Fibroblast of lung (primary cell): ENCODE results near the gene XKR3. TPM values are rescaled to one million over a fixed set of nuclear protein-coding genes. Genes with fewer than 3 reads are reported as not detected.
"Not testable (repeated sequence)": the region's sequence is repeated elsewhere in the genome, so short reads cannot be mapped to it uniquely, and the experiment has no call there.

Experiments used
- DNase-seq, 2 donors: peaks; one replicate each; pipeline versions ENCODE4 v3.0.0 to v3.0.0-alpha.2; 2010; ENCODE audit warnings: low read depth in 2 of 2
- H2AFZ ChIP-seq: 2 replicates; pipeline ENCODE4 v1.5.1; 2012; ENCODE audit warnings: low read length, control low read depth, inconsistent platforms
- H3K27ac ChIP-seq: 2 replicates; pipeline ENCODE4 v1.5.1; 2011; ENCODE audit warnings: low read length, control low read depth; ENCODE audit not compliant: insufficient read depth
- H3K27me3 ChIP-seq: 2 replicates; pipeline ENCODE4 v1.5.1; 2011; ENCODE audit warnings: mild to moderate bottlenecking, low read length; ENCODE audit not compliant: control insufficient read depth, insufficient read depth
- H3K36me3 ChIP-seq: 2 replicates; pipeline ENCODE4 v1.5.1; 2011; ENCODE audit warnings: low read length; ENCODE audit not compliant: control insufficient read depth, insufficient read depth
- H3K4me1 ChIP-seq: 2 replicates; pipeline ENCODE4 v1.5.1; 2011; ENCODE audit warnings: low read length; ENCODE audit not compliant: control insufficient read depth, insufficient read depth; ENCODE audit errors: extremely low read depth
- H3K4me2 ChIP-seq: 2 replicates; pipeline ENCODE4 v1.5.1; 2011; ENCODE audit warnings: low read length, control low read depth; ENCODE audit not compliant: insufficient read depth; ENCODE audit errors: extremely low read depth
- H3K4me3 ChIP-seq, 4 experiments: fragments of 200-600 bp in 1 of 4; sonication (generic) in 1 of 4; replicated peaks in 1 of 4; 2 replicates each; pipeline ENCODE4 v1.5.1; 2011 to 2016; ENCODE audit warnings: low read length in 4 of 4, low read depth in 3 of 4, mild to moderate bottlenecking in 3 of 4, control low read depth in 2 of 4, inconsistent platforms in 1 of 4, mixed read lengths in 1 of 4; ENCODE audit not compliant: insufficient read depth in 1 of 4; ENCODE audit errors: control extremely low read depth in 1 of 4
- H3K79me2 ChIP-seq: 2 replicates; pipeline ENCODE4 v1.5.1; 2012; ENCODE audit warnings: mild to moderate bottlenecking, low read length, inconsistent platforms; ENCODE audit not compliant: control insufficient read depth, insufficient read depth
- H3K9ac ChIP-seq: 2 replicates; pipeline ENCODE4 v1.5.1; 2011; ENCODE audit warnings: mild to moderate bottlenecking, low read length, control low read depth; ENCODE audit not compliant: insufficient read depth
- H3K9me3 ChIP-seq: 2 replicates; pipeline ENCODE4 v1.5.1; 2012; ENCODE audit warnings: low read depth, low read length; ENCODE audit not compliant: control insufficient read depth, insufficient read depth
- H4K20me1 ChIP-seq: 2 replicates; pipeline ENCODE4 v1.5.1; 2011; ENCODE audit warnings: low read length; ENCODE audit not compliant: control insufficient read depth, insufficient read depth; ENCODE audit errors: extremely low read depth
- EZH2 ChIP-seq: IDR thresholded peaks from 2 replicates; pipeline ENCODE4 v1.5.1; 2012; ENCODE audit warnings: low read length, control low read depth, mild to moderate bottlenecking; ENCODE audit errors: missing control alignments
- polyA plus RNA-seq, 2 donors: library from polyadenylated mRNA; depleted of rRNA in 1 of 2; stranded (reverse) in 1 of 2; unstranded in 1 of 2; fragments of >200 nt; gene quantifications; 2 replicates each; pipeline ENCODE4 v1.2.1, GENCODE V29; 2011 to 2012; ENCODE audit warnings: missing spikeins in 1 of 2
- total RNA-seq: library from RNA; depleted of rRNA; stranded (reverse); fragments of >200 nt; gene quantifications from 2 replicates; pipeline ENCODE4 v1.2.1, GENCODE V29; 2014
- TF ChIP-seq, protein P1 (sequence below), 2 donors: IDR thresholded peaks in 1 of 2; conservative IDR thresholded peaks in 1 of 2; 1 replicate in 1 of 2; 2 replicates in 1 of 2; pipeline ENCODE4 v1.5.1; 2011 to 2012; ENCODE audit warnings: low read length in 2 of 2, control low read depth in 1 of 2, inconsistent platforms in 1 of 2, low read depth in 1 of 2, mild to moderate bottlenecking in 1 of 2

XKR3 gene
- total and polyA plus RNA-seq, 2 donors (not counting 1 experiment from before 2014, with no cell fraction given) = 0.17 TPM; not detected in 1

DNA sequence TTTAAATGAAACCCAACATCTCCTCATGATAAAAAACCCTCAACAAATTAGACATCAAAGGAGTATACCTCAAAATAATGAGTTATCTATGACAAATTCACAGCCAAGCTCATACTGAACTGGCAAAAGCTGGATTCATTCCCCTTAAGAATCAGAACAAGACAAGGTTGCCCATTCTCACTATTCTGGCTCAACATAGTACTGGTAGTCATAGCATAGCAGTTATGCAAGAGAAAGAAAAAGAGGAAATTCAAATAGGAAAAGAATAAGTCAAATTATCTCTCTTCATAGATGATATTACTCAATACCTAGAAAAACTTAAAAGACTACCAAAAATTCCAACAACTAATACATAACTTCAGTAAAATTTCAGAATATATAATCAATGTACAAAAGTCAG is 29.4 kb upstream of the XKR3 start:
- no peak overlapping the region for H3K4me2 ChIP-seq
- no peak for DNase-seq
- H3K27ac ChIP-seq = no peak overlapping the region
- no peaks in the 10 kb centered on the region for H3K36me3 ChIP-seq
- TF ChIP-seq, protein P1, sequence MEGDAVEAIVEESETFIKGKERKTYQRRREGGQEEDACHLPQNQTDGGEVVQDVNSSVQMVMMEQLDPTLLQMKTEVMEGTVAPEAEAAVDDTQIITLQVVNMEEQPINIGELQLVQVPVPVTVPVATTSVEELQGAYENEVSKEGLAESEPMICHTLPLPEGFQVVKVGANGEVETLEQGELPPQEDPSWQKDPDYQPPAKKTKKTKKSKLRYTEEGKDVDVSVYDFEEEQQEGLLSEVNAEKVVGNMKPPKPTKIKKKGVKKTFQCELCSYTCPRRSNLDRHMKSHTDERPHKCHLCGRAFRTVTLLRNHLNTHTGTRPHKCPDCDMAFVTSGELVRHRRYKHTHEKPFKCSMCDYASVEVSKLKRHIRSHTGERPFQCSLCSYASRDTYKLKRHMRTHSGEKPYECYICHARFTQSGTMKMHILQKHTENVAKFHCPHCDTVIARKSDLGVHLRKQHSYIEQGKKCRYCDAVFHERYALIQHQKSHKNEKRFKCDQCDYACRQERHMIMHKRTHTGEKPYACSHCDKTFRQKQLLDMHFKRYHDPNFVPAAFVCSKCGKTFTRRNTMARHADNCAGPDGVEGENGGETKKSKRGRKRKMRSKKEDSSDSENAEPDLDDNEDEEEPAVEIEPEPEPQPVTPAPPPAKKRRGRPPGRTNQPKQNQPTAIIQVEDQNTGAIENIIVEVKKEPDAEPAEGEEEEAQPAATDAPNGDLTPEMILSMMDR (conservative IDR thresholded peaks at IDR 0.05 in 1 of 2, IDR thresholded peaks at IDR 0.05 in 1 of 2; ENCODE audit: low read depth in 1 of 2, low read length in 2 of 2) = no peak
- no peaks in the 10 kb centered on the region for H4K20me1 ChIP-seq
- H3K79me2 ChIP-seq = no peaks in the 10 kb centered on the region
- H3K27me3 ChIP-seq = no peaks in the 10 kb centered on the region
- H2AFZ ChIP-seq = no peak overlapping the region
- no peaks in the 10 kb centered on the region for H3K4me1 ChIP-seq
- no peaks in the 10 kb centered on the region for H3K9me3 ChIP-seq
- H3K4me3 ChIP-seq = no peak overlapping the region
- H3K9ac ChIP-seq = no peak overlapping the region

DNA sequence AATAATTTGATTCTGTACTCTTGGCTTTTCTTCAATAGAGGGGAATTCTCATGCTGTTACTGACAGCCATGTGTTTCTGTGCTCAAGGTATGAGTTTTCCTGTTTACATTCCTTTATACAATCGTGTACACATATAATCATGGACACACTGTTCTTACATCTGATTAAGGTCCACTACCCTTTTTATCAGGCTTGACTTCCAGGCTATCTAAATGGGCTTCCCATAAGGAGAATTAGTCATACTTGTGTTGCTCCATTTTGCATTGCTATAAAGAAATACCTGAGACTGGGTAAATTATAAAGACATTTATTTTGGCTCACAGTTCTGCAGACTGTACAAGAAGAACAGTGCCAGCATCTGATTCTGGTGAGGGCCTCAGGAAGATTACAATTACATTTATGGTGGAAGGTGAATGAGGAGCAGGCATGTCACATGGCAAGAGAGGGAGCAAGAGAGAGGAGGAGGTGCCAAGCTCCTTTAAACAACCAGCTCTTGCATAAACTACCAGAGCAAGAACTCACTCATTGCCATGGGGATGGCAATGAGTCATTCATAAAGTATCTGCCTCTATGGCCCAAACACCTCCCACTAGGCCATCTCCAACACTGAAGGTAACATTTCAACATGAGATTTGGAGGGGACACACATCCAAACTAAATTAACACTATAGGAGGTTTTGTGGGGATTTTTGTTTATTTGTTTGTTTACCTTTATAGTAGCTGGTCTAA is 26.2 kb upstream of the XKR3 start:
- H4K20me1 ChIP-seq, H3K4me2 ChIP-seq, H3K9me3 ChIP-seq, H3K79me2 ChIP-seq, H3K27me3 ChIP-seq, DNase-seq, H3K4me1 ChIP-seq, H3K4me3 ChIP-seq, H3K27ac ChIP-seq, H3K9ac ChIP-seq, H3K36me3 ChIP-seq, H2AFZ ChIP-seq: not testable (repeated sequence)

DNA sequence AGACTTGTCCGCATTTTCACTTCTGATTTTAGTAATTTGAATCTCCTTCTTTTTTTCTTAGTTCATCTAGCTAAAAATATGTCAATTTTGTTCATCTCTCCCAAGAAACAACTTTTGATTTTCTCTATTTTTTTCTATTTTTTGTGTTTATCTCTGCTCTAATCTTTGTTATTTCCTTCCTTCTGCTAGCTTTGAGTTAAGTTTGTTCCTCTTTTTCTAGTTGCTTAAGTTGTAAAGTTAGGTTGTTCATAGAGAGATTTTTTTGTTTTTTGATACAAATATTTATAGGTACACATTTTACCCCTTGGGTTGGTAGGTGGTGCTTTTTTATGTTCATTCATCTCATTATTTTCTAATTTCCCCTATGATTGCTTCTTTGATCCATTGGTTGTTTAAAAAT is 22.1 kb upstream of the XKR3 start:
- no peak overlapping the region for H3K27ac ChIP-seq
- no peaks in the 10 kb centered on the region for H3K27me3 ChIP-seq
- H4K20me1 ChIP-seq = no peaks in the 10 kb centered on the region
- no peaks in the 10 kb centered on the region for H3K9me3 ChIP-seq
- H2AFZ ChIP-seq = no peak overlapping the region
- H3K4me1 ChIP-seq = no peaks in the 10 kb centered on the region
- no peaks in the 10 kb centered on the region for H3K36me3 ChIP-seq
- no peak for DNase-seq
- H3K9ac ChIP-seq = no peak overlapping the region
- H3K79me2 ChIP-seq = no peaks in the 10 kb centered on the region
- H3K4me3 ChIP-seq = no peak overlapping the region
- no peak overlapping the region for H3K4me2 ChIP-seq
- no peak for TF ChIP-seq EZH2
- TF ChIP-seq, protein P1 (conservative IDR thresholded peaks at IDR 0.05 in 1 of 2, IDR thresholded peaks at IDR 0.05 in 1 of 2; ENCODE audit: low read depth in 1 of 2, low read length in 2 of 2) = no peak
